Muscle of leg (tissue), 11 donors: ENCODE results near the gene STPG1. TPM values are rescaled to one million over a fixed set of nuclear protein-coding genes. Genes with fewer than 3 reads are reported as not detected.
A peak's percentile ranks its signal among the peaks of the same experiment; 100 is the strongest.

Source experiments
- DNase-seq: peaks from one replicate; pipeline ENCODE4 v3.0.0; 2013
- H3K27ac ChIP-seq: one replicate; pipeline ENCODE4 v1.5.1; 2013; ENCODE audit warnings: mild to moderate bottlenecking, low read length, control low read depth
- H3K27me3 ChIP-seq: one replicate; pipeline ENCODE4 v1.6.1; 2013; ENCODE audit warnings: low read length; ENCODE audit not compliant: control insufficient read depth, insufficient read depth
- H3K36me3 ChIP-seq: one replicate; pipeline ENCODE4 v1.6.1; 2013; ENCODE audit warnings: low read length; ENCODE audit not compliant: control insufficient read depth, insufficient read depth
- H3K4me1 ChIP-seq: one replicate; pipeline ENCODE4 v1.6.1; 2013; ENCODE audit warnings: low read length; ENCODE audit not compliant: control insufficient read depth, insufficient read depth
- H3K4me3 ChIP-seq: one replicate; pipeline ENCODE4 v1.5.1; 2013; ENCODE audit warnings: low read length, control low read depth
- H3K9me3 ChIP-seq: replicated peaks from 2 replicates; pipeline ENCODE4 v1.6.1; 2013; ENCODE audit warnings: low read depth, low read length; ENCODE audit not compliant: control insufficient read depth
- WGBS: methylation state at CpG from one replicate; pipeline ENCODE4 v1.1.5; 2013; ENCODE audit warnings: missing lambda C conversion rate; ENCODE audit not compliant: insufficient coverage; 5-methylcytosine and 5-hydroxymethylcytosine counted together
- polyA plus RNA-seq, 8 donors: library from polyadenylated mRNA; unstranded; fragments of 120-200 nt; gene quantifications; one replicate each; pipeline versions ENCODE4 v1.2.1 to v1.2.3, GENCODE V29; 2013; ENCODE audit warnings: inconsistent platforms in 1 of 8, low replicate concordance in 1 of 8; ENCODE audit not compliant: insufficient read length in 8 of 8, insufficient read depth in 1 of 8
- total RNA-seq: library from RNA; stranded (reverse); fragments of 120-200 nt; gene quantifications from one replicate; pipeline ENCODE4 v1.2.4, GENCODE V29; 2013

Gene STPG1
- total and polyA plus RNA-seq, 9 donors, result 0.94 to 2.5 (median 1.4) TPM

DNA sequence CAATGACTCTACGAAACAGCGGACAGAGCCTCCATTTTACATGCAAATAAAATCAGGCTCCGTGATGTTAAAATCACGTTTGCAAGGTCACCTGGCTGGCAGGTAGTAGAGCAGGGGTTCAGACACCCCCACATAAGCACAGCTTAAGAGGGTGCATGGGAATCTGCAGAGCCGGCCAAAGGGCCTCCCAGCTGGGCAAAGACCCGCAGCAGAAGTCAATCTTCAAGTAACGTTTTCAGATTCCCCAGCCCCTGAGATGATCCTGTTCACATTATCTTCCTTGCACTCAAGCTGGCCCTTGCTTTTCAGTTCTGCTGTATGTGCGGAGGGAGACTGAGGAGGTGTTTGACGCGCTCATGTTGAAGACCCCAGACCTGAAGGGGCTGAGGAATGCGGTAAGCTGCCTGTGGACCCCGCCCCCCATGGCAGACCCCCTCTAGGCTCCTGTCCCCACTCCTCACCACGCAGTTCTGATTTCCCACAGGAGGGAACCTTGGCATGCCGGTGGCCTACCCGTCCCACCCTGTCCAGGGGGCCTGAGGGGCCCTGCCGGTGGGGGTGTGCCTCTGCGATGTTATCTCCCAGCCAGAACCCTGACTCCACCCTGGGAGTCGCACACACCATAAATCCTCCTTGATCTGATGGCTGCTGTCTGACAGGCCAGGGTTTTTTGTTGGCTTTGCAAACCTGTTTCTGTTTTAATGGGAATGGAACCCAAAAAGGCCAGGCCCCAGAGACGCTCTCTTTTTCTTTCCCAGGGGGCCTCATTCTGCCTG, 66.2 kb downstream of the STPG1 start:
- 57% methylated on average over 8 of the region's 19 CpGs for WGBS
- H3K27me3 ChIP-seq, result peaks cover 7% of the 10 kb centered on the region
- DNase-seq, result no peak

DNA sequence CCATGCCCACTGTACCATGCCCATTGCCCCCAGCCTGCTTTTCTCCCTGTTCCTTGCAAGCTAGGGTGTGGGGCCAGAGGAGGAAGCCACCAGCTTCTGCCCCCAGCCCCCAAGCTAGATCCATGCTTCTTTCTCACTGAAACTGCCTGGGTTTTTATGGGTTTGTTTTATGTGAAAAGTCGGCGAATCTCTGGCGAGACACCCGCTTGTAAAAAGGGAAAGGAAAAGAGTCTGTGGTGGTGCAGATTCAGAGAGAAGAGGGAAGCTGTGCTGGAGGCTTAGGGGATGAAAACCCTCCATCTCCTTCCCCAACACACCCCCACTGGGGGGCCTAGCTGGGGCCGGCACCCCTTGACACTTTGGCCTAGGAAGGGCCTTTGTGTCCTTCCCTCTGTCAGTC, 68.2 kb downstream of the STPG1 start:
- H3K27ac ChIP-seq, result no peak overlapping the region
- no peak overlapping the region for H3K4me3 ChIP-seq
- no peaks in the 10 kb centered on the region for H3K36me3 ChIP-seq
- no peaks in the 10 kb centered on the region for H3K9me3 ChIP-seq
- DNase-seq, result no peak
- H3K4me1 ChIP-seq, result peaks cover 5% of the 10 kb centered on the region
- no CpG with 5 or more reads among the region's 5 CpGs for WGBS
- peaks cover 7% of the 10 kb centered on the region for H3K27me3 ChIP-seq

More for the DNA sequence above, 66.2 kb downstream of the STPG1 start:
- no peak overlapping the region for H3K27ac ChIP-seq
- H3K9me3 ChIP-seq, result no peaks in the 10 kb centered on the region
- H3K4me1 ChIP-seq, result no peaks in the 10 kb centered on the region
- H3K36me3 ChIP-seq, result no peaks in the 10 kb centered on the region
- H3K4me3 ChIP-seq, result no peak overlapping the region

DNA sequence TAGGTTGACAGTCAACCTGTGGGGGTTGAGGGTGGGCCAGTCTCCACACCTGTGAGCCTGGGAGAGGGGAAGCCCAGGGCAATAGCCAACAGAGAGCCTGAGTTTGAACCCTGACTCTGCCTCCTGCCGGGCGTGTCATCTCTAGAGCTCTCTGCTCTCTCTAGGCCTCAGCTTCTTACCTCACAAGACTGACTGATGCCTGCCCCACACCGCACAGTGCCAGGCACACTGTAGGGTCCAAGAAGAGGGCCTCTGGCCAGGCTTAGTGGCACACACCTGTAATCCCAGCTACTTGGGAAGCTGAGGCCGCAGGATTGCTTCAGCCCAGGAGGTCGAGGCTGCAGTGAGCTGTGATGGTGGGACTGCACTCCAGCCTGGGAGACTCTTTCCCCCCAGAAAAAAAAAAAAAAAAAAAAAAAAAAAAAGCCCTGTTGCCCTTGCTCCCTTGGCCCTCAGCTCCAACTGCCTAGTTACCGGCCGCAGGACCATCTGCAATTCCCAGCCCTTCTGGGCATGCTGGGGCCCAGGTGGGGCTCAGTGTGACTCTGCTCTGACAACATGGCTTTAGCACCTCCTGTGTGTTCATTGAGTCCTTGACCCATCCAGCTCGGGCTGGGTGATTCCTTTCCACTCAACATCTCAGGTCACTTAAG, 69.4 kb downstream of the STPG1 start:
- 60% methylated on average over 2 of the region's 8 CpGs for WGBS
- Histone ChIP-seq H3K4me1 (peaks cover 5% of the 10 kb centered on the region), H3K27ac (no peak overlapping the region), H3K4me3 (no peak overlapping the region), H3K9me3 (no peaks in the 10 kb centered on the region), H3K27me3 (peaks cover 7% of the 10 kb centered on the region), H3K36me3 (no peaks in the 10 kb centered on the region)
- no peak for DNase-seq

DNA sequence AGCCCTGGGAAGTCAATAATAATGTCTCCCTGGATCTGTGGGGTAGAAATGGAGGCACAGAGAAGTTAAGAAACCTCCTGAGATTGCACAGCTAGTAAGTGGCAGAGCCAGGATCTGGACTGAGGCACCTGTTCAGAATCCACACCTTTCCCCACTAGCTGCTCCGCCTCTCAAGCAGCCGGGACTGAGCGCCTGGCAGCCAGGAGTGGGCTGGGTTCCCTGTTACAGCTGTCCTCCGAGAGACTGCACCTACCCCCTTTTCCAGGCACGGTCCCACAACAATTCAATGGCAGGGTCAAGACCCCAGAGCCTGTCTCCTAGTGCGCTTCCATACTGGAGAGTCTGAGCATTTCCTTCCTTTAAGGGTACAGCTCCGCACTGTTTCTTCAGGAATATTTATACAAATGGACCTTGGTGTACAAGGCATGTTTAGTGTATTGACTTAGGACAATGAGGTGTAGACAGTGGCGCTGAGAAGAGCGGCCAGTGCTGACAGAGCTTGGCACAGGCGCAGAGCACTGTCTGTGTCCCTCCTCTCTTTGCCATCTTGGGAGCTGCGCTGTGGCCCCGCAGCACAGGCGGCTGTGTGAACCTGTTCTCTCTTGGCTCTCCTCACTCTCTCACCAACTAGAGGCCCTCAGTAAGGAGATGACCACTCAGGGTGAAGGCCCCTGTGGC, 70.0 kb downstream of the STPG1 start:
- Histone ChIP-seq H3K4me3 (no peak overlapping the region), H3K27ac (no peak overlapping the region), H3K4me1 (peaks cover 5% of the 10 kb centered on the region), H3K9me3 (no peaks in the 10 kb centered on the region), H3K36me3 (no peaks in the 10 kb centered on the region), H3K27me3 (peaks cover 7% of the 10 kb centered on the region)
- 61% methylated on average over 7 of the region's 13 CpGs for WGBS
- DNase-seq, result no peak

DNA sequence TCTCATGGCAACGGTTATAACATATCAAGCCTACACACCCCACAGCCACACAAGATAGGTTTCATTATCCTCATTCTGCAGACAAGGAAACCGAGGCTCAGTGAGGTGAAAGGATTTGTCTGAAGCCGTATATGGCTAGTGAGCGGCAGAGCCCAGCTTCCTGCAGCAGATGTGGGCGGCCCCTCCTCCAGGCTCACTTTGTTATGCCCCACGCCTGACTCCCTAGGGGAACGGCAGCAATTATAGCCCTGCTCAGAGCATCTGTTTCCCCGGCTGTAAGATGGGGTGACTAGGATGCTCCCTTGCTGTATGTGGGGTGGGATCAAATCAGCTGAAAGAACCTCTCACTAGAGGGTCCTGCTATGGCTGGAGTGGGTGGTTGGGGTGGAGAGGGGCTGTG, 72.3 kb downstream of the STPG1 start:
- DNase-seq, result no peak
- Histone ChIP-seq H3K4me3 (no peak overlapping the region), H3K36me3 (no peaks in the 10 kb centered on the region), H3K9me3 (no peaks in the 10 kb centered on the region), H3K27me3 (peaks cover 2% of the 10 kb centered on the region), H3K27ac (no peak overlapping the region), H3K4me1 (peaks cover 7% of the 10 kb centered on the region)
- WGBS, result 20% methylated on average over 2 of the region's 8 CpGs

DNA sequence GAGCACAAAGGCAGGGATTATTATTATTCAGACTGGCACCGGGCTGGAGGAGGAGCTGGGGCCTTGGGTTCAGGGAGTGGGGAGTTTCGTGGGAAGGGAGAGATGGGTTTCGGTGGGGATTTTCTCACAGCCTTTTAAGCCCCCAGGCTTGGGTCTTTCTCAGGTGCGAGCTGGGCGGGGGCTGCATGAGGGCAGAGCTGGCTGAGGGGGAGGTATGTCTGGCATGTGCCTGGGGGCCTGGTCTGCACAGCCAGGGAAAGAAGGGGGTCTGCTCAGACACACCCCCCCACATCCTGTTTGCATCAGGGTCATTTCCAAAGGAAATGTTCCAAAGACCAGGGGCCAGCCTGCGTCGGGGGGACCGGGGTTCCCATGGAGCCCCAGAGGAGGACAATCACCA, 72.8 kb downstream of the STPG1 start:
- no peak overlapping the region for H3K4me3 ChIP-seq
- no peak for DNase-seq
- 11% methylated on average over 4 of the region's 8 CpGs for WGBS
- H3K36me3 ChIP-seq, result no peaks in the 10 kb centered on the region
- H3K27ac ChIP-seq, result no peak overlapping the region
- H3K27me3 ChIP-seq, result peaks cover 2% of the 10 kb centered on the region
- no peaks in the 10 kb centered on the region for H3K9me3 ChIP-seq
- H3K4me1 ChIP-seq, result peaks cover 7% of the 10 kb centered on the region

DNA sequence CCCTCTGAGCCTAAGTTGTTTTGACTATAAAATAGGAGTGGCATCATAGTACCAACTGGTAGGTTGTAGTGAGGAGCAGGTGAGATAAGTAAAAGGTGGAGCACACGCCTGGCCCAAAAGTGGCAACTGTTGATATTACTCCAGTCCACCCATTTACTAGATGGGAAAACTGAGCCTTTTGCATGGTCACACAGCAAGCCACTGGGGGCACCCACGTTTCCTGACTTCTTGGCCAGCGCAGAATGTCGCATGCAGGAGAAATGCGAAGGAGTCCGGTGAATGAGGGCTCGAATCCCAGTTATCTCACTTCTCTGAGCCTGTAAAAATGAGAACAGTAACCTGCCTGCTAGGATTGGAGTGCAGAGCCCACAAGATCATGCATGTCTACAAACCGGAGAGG, 73.6 kb downstream of the STPG1 start:
- no peak for DNase-seq
- Histone ChIP-seq H3K9me3 (no peaks in the 10 kb centered on the region), H3K4me1 (peaks cover 7% of the 10 kb centered on the region), H3K4me3 (no peak overlapping the region), H3K36me3 (no peaks in the 10 kb centered on the region), H3K27ac (no peak overlapping the region), H3K27me3 (peaks cover 2% of the 10 kb centered on the region)
- 89% methylated on average over 8 of the region's 8 CpGs for WGBS

DNA sequence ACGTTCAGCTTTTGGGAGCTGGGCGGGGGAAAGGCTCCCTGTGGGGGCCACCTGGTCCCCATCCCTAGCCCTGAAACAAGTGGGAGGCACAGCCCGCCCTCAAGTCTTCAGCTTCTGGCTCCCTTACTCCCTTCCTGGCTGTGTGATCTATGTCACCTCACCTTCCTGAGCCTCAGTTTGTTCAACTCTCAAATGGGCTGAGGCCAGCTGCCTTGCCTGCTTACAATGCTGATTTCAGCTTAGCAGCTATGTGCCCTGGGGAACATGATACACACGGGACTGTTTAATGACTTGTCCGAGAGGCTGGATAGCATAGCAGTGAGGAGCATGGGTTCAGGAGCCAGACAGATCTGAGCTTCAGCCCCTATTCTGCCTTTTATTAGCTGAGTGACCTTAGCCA, 75.1 kb downstream of the STPG1 start:
- no peak for DNase-seq

DNA sequence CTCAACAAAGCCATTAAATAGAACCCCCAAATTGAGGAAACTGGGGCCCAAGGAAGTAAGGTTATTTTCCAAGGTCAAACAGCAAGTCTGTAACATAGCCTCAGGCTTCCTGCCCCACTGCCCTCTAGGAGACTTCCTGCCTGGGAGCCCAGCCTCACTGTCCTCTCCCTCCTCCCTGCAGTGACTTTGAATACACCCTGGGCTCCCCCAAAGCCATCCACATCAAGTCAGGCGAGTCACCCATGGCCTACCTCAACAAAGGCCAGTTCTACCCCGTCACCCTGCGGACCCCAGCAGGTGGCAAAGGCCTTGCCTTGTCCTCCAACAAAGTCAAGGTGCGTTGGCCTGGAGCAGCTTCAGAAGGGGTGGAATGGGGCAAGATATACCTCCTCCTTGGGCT, 76.1 kb downstream of the STPG1 start:
- no peaks in the 10 kb centered on the region for H3K36me3 ChIP-seq
- 76% methylated on average over 3 of the region's 4 CpGs for WGBS
- peaks cover under 1% of the 10 kb centered on the region for H3K27me3 ChIP-seq
- no peaks in the 10 kb centered on the region for H3K9me3 ChIP-seq
- no peak overlapping the region for H3K27ac ChIP-seq
- peaks cover 10% of the 10 kb centered on the region for H3K4me1 ChIP-seq
- H3K4me3 ChIP-seq, result no peak overlapping the region
- no peak for DNase-seq

More for the DNA sequence above, 75.1 kb downstream of the STPG1 start:
- Histone ChIP-seq H3K4me3 (no peak overlapping the region), H3K9me3 (no peaks in the 10 kb centered on the region), H3K27ac (no peak overlapping the region), H3K27me3 (peaks cover 2% of the 10 kb centered on the region), H3K36me3 (no peaks in the 10 kb centered on the region), H3K4me1 (peaks cover 10% of the 10 kb centered on the region)
- 80% methylated on average over 5 of the region's 5 CpGs for WGBS

DNA sequence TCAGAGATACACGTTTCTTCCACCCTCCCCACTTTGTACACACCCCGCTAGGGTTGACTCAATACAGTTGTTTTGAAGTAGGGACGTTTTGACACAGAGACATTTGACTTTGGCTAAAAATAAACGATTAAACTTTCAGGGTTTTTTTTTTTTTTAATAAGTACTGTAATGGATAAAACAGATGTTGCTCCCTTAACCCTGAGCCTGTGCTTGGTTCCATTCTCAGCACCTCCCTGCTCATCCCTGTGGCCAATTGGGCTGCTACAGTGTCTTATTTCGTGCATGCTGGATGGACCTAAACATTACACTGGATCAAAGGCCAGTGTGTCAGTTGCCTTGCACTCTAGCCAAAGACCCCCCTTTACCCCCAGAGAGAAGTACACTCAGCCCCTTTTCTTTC, 77.5 kb downstream of the STPG1 start:
- no peak overlapping the region for H3K27ac ChIP-seq
- DNase-seq, result peak; percentile 57
- peaks cover 7% of the 10 kb centered on the region for H3K4me1 ChIP-seq
- no peak overlapping the region for H3K4me3 ChIP-seq
- no CpG with 5 or more reads among the region's 5 CpGs for WGBS
- H3K36me3 ChIP-seq, result no peaks in the 10 kb centered on the region
- no peaks in the 10 kb centered on the region for H3K27me3 ChIP-seq
- H3K9me3 ChIP-seq, result no peaks in the 10 kb centered on the region
